H9 (cell line): ENCODE data around the gene NHERF2. TPM values are rescaled to one million over a fixed set of nuclear protein-coding genes. Genes with fewer than 3 reads are reported as not detected.

ENCODE experiments used
- DNase-seq: peaks from one replicate; pipeline ENCODE4 v3.0.0-alpha.2; 2017
- H2AFZ ChIP-seq: one replicate; pipeline ENCODE4 v1.6.1; 2013; ENCODE audit warnings: mild to moderate bottlenecking, low read length, control low read depth, moderate library complexity
- H2AK5ac ChIP-seq: 2 replicates; pipeline ENCODE4 v1.6.1; 2013; ENCODE audit warnings: low read length, control low read depth, mixed read lengths; ENCODE audit not compliant: insufficient read length
- H2BK120ac ChIP-seq: one replicate; pipeline ENCODE4 v1.6.1; 2013; ENCODE audit warnings: low read depth, mild to moderate bottlenecking, low read length, control low read depth, inconsistent platforms; ENCODE audit not compliant: poor library complexity, severe bottlenecking
- H2BK12ac ChIP-seq: 2 replicates; pipeline ENCODE4 v1.6.1; 2013; ENCODE audit warnings: low read length, control low read depth, mixed read lengths, low read depth; ENCODE audit not compliant: insufficient read length
- H2BK15ac ChIP-seq: 2 replicates; pipeline ENCODE4 v1.6.1; 2013; ENCODE audit warnings: low read depth, low read length, control low read depth
- H2BK20ac ChIP-seq: one replicate; pipeline ENCODE4 v1.6.1; 2013; ENCODE audit warnings: low read depth, mild to moderate bottlenecking, low read length, control low read depth, inconsistent platforms; ENCODE audit not compliant: poor library complexity, severe bottlenecking
- H2BK5ac ChIP-seq: 2 replicates; pipeline ENCODE4 v1.6.1; 2013; ENCODE audit warnings: low read length, control low read depth, mixed read lengths; ENCODE audit not compliant: insufficient read length
- H3K14ac ChIP-seq: 2 replicates; pipeline ENCODE4 v1.6.1; 2013; ENCODE audit warnings: low read length, control low read depth; ENCODE audit not compliant: insufficient read depth
- H3K18ac ChIP-seq: 2 replicates; pipeline ENCODE4 v1.6.1; 2013; ENCODE audit warnings: low read depth, mild to moderate bottlenecking, mixed read lengths, low read length, control low read depth; ENCODE audit not compliant: insufficient read length
- H3K23ac ChIP-seq: 2 replicates; pipeline ENCODE4 v1.6.1; 2013; ENCODE audit warnings: low read length, control low read depth, mixed read lengths, low read depth; ENCODE audit not compliant: insufficient read length
- H3K23me2 ChIP-seq: 2 replicates; pipeline ENCODE4 v1.6.1; 2013; ENCODE audit warnings: low read depth, mild to moderate bottlenecking, mixed read lengths, low read length, control low read depth; ENCODE audit not compliant: insufficient read length, poor library complexity, severe bottlenecking
- H3K27ac ChIP-seq: 2 replicates; pipeline ENCODE4 v1.5.1; 2013; ENCODE audit warnings: low read length, control low read depth, mixed read lengths, low read depth; ENCODE audit not compliant: insufficient read length
- H3K27me3 ChIP-seq: 2 replicates; pipeline ENCODE4 v1.6.1; 2013; ENCODE audit warnings: low read length, control low read depth, inconsistent platforms; ENCODE audit not compliant: insufficient read depth
- H3K4ac ChIP-seq: 2 replicates; pipeline ENCODE4 v1.6.1; 2013; ENCODE audit warnings: low read depth, mild to moderate bottlenecking, control low read depth, inconsistent platforms, low read length, moderate library complexity
- H3K4me1 ChIP-seq: 2 replicates; pipeline ENCODE4 v1.6.1; 2013; ENCODE audit warnings: low read length, control low read depth, inconsistent platforms; ENCODE audit not compliant: insufficient read depth
- H3K4me2 ChIP-seq: 2 replicates; pipeline ENCODE4 v1.6.1; 2013; ENCODE audit warnings: low read length, control low read depth, mixed read lengths; ENCODE audit not compliant: insufficient read length, insufficient read depth
- H3K56ac ChIP-seq: 2 replicates; pipeline ENCODE4 v1.6.1; 2013; ENCODE audit warnings: low read depth, mild to moderate bottlenecking, mixed read lengths, low read length, control low read depth; ENCODE audit not compliant: insufficient read length
- H3K79me1 ChIP-seq: 2 replicates; pipeline ENCODE4 v1.6.1; 2013; ENCODE audit warnings: low read depth, mild to moderate bottlenecking, moderate library complexity, low read length, control low read depth, inconsistent platforms; ENCODE audit not compliant: insufficient read depth, poor library complexity, severe bottlenecking
- H3K79me2 ChIP-seq: 2 replicates; pipeline ENCODE4 v1.6.1; 2013; ENCODE audit warnings: low read length, control low read depth, inconsistent platforms; ENCODE audit not compliant: insufficient read depth
- H3K9ac ChIP-seq: 2 replicates; pipeline ENCODE4 v1.6.1; 2013; ENCODE audit warnings: low read length, control low read depth, mixed read lengths; ENCODE audit not compliant: insufficient read length; ENCODE audit errors: extremely low read depth
- H3K9me3 ChIP-seq: one replicate; pipeline ENCODE4 v1.6.1; 2013; ENCODE audit warnings: low read depth, low read length, inconsistent platforms; ENCODE audit not compliant: control insufficient read depth
- H3T11ph ChIP-seq: one replicate; pipeline ENCODE4 v1.6.1; 2013; ENCODE audit warnings: mild to moderate bottlenecking, low read length, control low read depth, inconsistent platforms
- H4K20me1 ChIP-seq: one replicate; pipeline ENCODE4 v1.6.1; 2013; ENCODE audit not compliant: control insufficient read depth, insufficient read length, insufficient read depth
- H4K5ac ChIP-seq: 2 replicates; pipeline ENCODE4 v1.6.1; 2013; ENCODE audit warnings: low read depth, mild to moderate bottlenecking, mixed read lengths, low read length, control low read depth; ENCODE audit not compliant: insufficient read length
- H4K8ac ChIP-seq: replicated peaks from 2 replicates; pipeline ENCODE4 v1.6.1; 2013; ENCODE audit warnings: low read length, control low read depth, mixed read lengths, low read depth; ENCODE audit not compliant: insufficient read length
- H4K91ac ChIP-seq: 2 replicates; pipeline ENCODE4 v1.6.1; 2013; ENCODE audit warnings: low read depth, mild to moderate bottlenecking, moderate library complexity, mixed read lengths, low read length, control low read depth; ENCODE audit not compliant: insufficient read length
- H3K27ac Mint-ChIP-seq, 3 experiments: 2 replicates in 2 of 3; 3 replicates in 1 of 3; pipeline ENCODE4 v1.8.0; 2020 to 2021; ENCODE audit warnings: mixed read lengths in 3 of 3, mild to moderate bottlenecking in 1 of 3, moderate library complexity in 1 of 3
- H3K27me3 Mint-ChIP-seq: 2 replicates; pipeline ENCODE4 v1.8.0; 2021; ENCODE audit warnings: low read depth, mild to moderate bottlenecking, moderate library complexity, mixed read lengths
- H3K36me3 Mint-ChIP-seq, 3 experiments: 2 replicates in 2 of 3; 3 replicates in 1 of 3; pipeline ENCODE4 v1.8.0; 2020 to 2021; ENCODE audit warnings: low read depth in 3 of 3, mixed read lengths in 3 of 3; ENCODE audit not compliant: insufficient read depth in 1 of 3
- H3K4me1 Mint-ChIP-seq, 2 experiments: 2 replicates each; pipeline ENCODE4 v1.8.0; 2020; ENCODE audit warnings: mixed read lengths in 2 of 2
- H3K4me3 Mint-ChIP-seq, 2 experiments: 2 replicates in 1 of 2; 3 replicates in 1 of 2; pipeline ENCODE4 v1.8.0; 2020 to 2021; ENCODE audit warnings: mild to moderate bottlenecking in 2 of 2, mixed read lengths in 2 of 2, moderate library complexity in 1 of 2
- H3K9me3 Mint-ChIP-seq, 2 experiments: 2 replicates in 1 of 2; 3 replicates in 1 of 2; pipeline ENCODE4 v1.8.0; 2020; ENCODE audit warnings: mild to moderate bottlenecking in 2 of 2, mixed read lengths in 2 of 2, moderate library complexity in 1 of 2
- CTCF ChIP-seq: fragments of 200-600 bp; sonication (generic); conservative IDR thresholded peaks from 3 replicates; pipeline ENCODE4 v1.8.0; 2021; ENCODE audit warnings: antibody characterized with exemption, mild to moderate bottlenecking
- WGBS: extraction: QIAGEN DNeasy Blood & Tissue Kit; methylation state at CpG from one replicate; pipeline ENCODE4 v1.1.7; 2013; ENCODE audit warnings: missing lambda C conversion rate, low lambda C conversion rate, mixed read lengths; ENCODE audit not compliant: insufficient read length; ENCODE audit errors: extremely low coverage; 5-methylcytosine and 5-hydroxymethylcytosine counted together
- total RNA-seq: library from RNA; stranded (reverse); gene quantifications from 2 replicates; pipeline ENCODE4 v1.2.1, GENCODE V29; 2021

NHERF2 gene
- total RNA-seq, 1 experiment from 2014 or later = 15.3 TPM

DNA sequence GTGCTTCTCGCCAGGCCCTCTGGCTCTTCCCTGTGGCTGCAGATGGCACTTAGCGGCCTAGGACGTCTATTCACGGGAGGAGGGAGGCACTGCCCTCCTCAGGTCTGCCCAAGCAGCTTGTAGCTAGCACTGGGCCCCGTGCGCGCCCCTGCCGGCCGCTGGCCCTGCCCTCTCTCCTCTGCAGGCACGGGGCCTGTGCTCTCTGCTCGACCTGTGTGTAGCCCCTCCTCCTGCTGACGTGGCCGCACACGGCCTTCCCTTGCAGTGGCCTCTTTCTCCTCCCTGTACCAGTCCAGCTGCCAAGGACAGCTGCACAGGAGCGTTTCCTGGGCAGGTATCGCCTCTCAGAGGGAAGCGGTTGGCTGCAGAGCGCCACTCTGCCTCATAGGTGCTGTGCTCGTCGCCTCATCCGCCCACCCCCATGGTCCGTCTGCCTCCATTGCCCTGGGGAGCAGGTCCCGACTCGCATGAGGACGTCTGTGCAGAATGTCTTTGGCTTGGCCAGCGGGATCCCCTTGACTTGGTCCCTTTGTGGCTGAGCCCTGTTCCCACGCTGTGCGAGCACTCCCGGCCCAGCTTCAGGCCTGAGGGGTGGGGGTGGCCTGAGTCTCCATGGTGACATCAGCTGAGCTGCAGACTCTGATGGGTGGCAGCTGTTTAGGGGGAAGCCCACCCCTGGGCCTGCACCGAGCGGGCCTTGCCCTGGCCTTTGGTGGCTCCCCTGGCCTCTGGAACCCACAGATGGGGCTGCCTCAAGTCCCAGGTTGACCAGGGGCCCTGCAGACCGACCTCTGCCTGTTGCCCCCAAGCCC lies 55.7 kb downstream of the NHERF2 start:
- no peaks in the 10 kb centered on the region for H3K9me3 Mint-ChIP-seq
- no peaks in the 10 kb centered on the region for H3K27me3 ChIP-seq
- no peak overlapping the region for H3K4me3 Mint-ChIP-seq
- H3K14ac ChIP-seq = no peak overlapping the region
- no peak overlapping the region for H2BK20ac ChIP-seq
- H3K18ac ChIP-seq = no peak overlapping the region
- H3K4me1 ChIP-seq = no peaks in the 10 kb centered on the region
- peak overlapping the region in 2 of 3 experiments; percentile 58 to 62; a peak in 2 of 7 replicates for H3K27ac Mint-ChIP-seq
- H2AFZ ChIP-seq = no peak overlapping the region
- no peak overlapping the region for H3K27ac ChIP-seq
- no peak overlapping the region for H2BK15ac ChIP-seq
- H4K20me1 ChIP-seq = no peaks in the 10 kb centered on the region
- no peaks in the 10 kb centered on the region for H3K4me1 Mint-ChIP-seq
- no peak for DNase-seq
- no peak overlapping the region for H2BK120ac ChIP-seq
- no peak overlapping the region for H3K4me2 ChIP-seq
- no peaks in the 10 kb centered on the region for H3K23me2 ChIP-seq
- no peak overlapping the region for H3K9ac ChIP-seq
- H3K79me1 ChIP-seq = no peaks in the 10 kb centered on the region
- H3K79me2 ChIP-seq = no peaks in the 10 kb centered on the region
- no peak overlapping the region for H3T11ph ChIP-seq
- no peaks in the 10 kb centered on the region for H3K27me3 Mint-ChIP-seq
- no peak overlapping the region for H3K23ac ChIP-seq
- no peak overlapping the region for H2BK12ac ChIP-seq
- no peak overlapping the region for H3K4ac ChIP-seq
- H4K5ac ChIP-seq = no peak overlapping the region
- TF ChIP-seq CTCF = no peak
- H3K56ac ChIP-seq = no peak overlapping the region
- H2AK5ac ChIP-seq = no peak overlapping the region
- no peaks in the 10 kb centered on the region for H3K9me3 ChIP-seq
- no CpG with 5 or more reads among the region's 32 CpGs for WGBS
- H3K36me3 Mint-ChIP-seq = peaks cover 0 to 19% (median 16%) of the 10 kb centered on the region in 3 experiments; a peak in 5 of 7 replicates
- H2BK5ac ChIP-seq = no peak overlapping the region
- no peak overlapping the region for H4K91ac ChIP-seq
- H4K8ac ChIP-seq = no peak overlapping the region
